Calu3 (cell line): ENCODE measurements around the gene SMS. TPM values are rescaled to one million over a fixed set of nuclear protein-coding genes. Genes with fewer than 3 reads are reported as not detected.

ENCODE experiments used
- BruUV-seq: library from RNA; stranded (reverse); fragments of 400-500 nt; replicated peaks from 2 replicates; lab custom pipeline; 2021; lab: Mats Ljungman, UMichigan
- CTCF ChIA-PET: fragments of 300-600 bp; sonication (Branson Sonifier 250); formaldehyde crosslinking; loops from one replicate; lab custom pipeline; 2022; ENCODE audit warnings: antibody characterized with exemption; lab: Charles Lee
- DNase-seq: peaks from one replicate; pipeline ENCODE4 v3.0.0; 2022
- H3K27ac Mint-ChIP-seq: one replicate; pipeline ENCODE4 v1.8.0; 2022; ENCODE audit warnings: mixed read lengths; ENCODE audit not compliant: unreplicated experiment
- H3K27me3 Mint-ChIP-seq: one replicate; pipeline ENCODE4 v1.8.0; 2022; ENCODE audit warnings: mixed read lengths; ENCODE audit not compliant: unreplicated experiment
- H3K36me3 Mint-ChIP-seq: one replicate; pipeline ENCODE4 v1.8.0; 2022; ENCODE audit warnings: mild to moderate bottlenecking, moderate library complexity, mixed read lengths; ENCODE audit not compliant: insufficient read depth, unreplicated experiment
- H3K4me1 Mint-ChIP-seq: one replicate; pipeline ENCODE4 v1.8.0; 2022; ENCODE audit warnings: mild to moderate bottlenecking, low read depth, mixed read lengths; ENCODE audit not compliant: unreplicated experiment
- H3K4me3 Mint-ChIP-seq: one replicate; pipeline ENCODE4 v1.8.0; 2022; ENCODE audit warnings: mild to moderate bottlenecking, low read depth, moderate library complexity, mixed read lengths; ENCODE audit not compliant: unreplicated experiment
- H3K9me3 Mint-ChIP-seq: one replicate; pipeline ENCODE4 v1.8.0; 2022; ENCODE audit warnings: low read depth, mixed read lengths; ENCODE audit not compliant: unreplicated experiment
- CTCF ChIP-seq: fragments of 200-600 bp; IDR thresholded peaks from one replicate; pipeline ENCODE4 v1.8.0; 2022; ENCODE audit warnings: antibody characterized with exemption; ENCODE audit not compliant: unreplicated experiment
- intact Hi-C: fragments of 100-400 bp; cut with micrococcal nuclease; formaldehyde crosslinking; loops from one replicate; pipeline ENCODE4 v1.10.0; 2022; ENCODE audit not compliant: unreplicated experiment
- total RNA-seq: library from RNA; stranded (reverse); gene quantifications from 2 replicates; pipeline ENCODE4 v1.2.3, GENCODE V29; 2022

SMS gene
- total RNA-seq, 1 experiment from 2014 or later: 225 TPM

GRCh38 chrX:21960569-21961541 is 20.3 kb downstream of the SMS start:
- CTCF ChIA-PET: interaction anchor here (0.5 kb wide), 2 partner anchors 11 to 1830 kb away, joined by 4 to 6 read pairs; no protein-coding TSS in a partner anchor
- peaks cover 21% of the 10 kb centered on the region for H3K36me3 Mint-ChIP-seq
- no TSS peak for BruUV-seq
- TF ChIP-seq CTCF: no peak
- no peaks in the 10 kb centered on the region for H3K27me3 Mint-ChIP-seq
- peak overlapping the region; percentile 90 for H3K27ac Mint-ChIP-seq
- intact Hi-C loops: no loop called here
- H3K9me3 Mint-ChIP-seq: no peaks in the 10 kb centered on the region
- H3K4me1 Mint-ChIP-seq: peaks cover 37% of the 10 kb centered on the region
- H3K4me3 Mint-ChIP-seq: peak overlapping the region; percentile 49
- no peak for DNase-seq

GRCh38 chrX:21962361-21962760 is 21.9 kb downstream of the SMS start:
- no peak overlapping the region for H3K4me3 Mint-ChIP-seq
- CTCF ChIA-PET: no interaction called here
- no peaks in the 10 kb centered on the region for H3K27me3 Mint-ChIP-seq
- intact Hi-C loops: no loop called here
- no peak overlapping the region for H3K27ac Mint-ChIP-seq
- peaks cover 21% of the 10 kb centered on the region for H3K36me3 Mint-ChIP-seq
- DNase-seq: no peak
- peaks cover 36% of the 10 kb centered on the region for H3K4me1 Mint-ChIP-seq
- BruUV-seq: no TSS peak
- no peaks in the 10 kb centered on the region for H3K9me3 Mint-ChIP-seq
- TF ChIP-seq CTCF: no peak

GRCh38 chrX:21963269-21963668 is 22.8 kb downstream of the SMS start:
- BruUV-seq: no TSS peak
- no peak overlapping the region for H3K27ac Mint-ChIP-seq
- CTCF ChIA-PET: interaction anchor here (0.5 kb wide), 1 partner anchor 10 kb away, joined by 4 read pairs; no protein-coding TSS in a partner anchor

More at GRCh38 chrX:21963269-21963668, 22.8 kb downstream of the SMS start:
- no peak overlapping the region for H3K4me3 Mint-ChIP-seq
- peaks cover 30% of the 10 kb centered on the region for H3K36me3 Mint-ChIP-seq
- intact Hi-C loops: no loop called here
- H3K4me1 Mint-ChIP-seq: peaks cover 36% of the 10 kb centered on the region
- no peaks in the 10 kb centered on the region for H3K9me3 Mint-ChIP-seq
- TF ChIP-seq CTCF: no peak
- no peaks in the 10 kb centered on the region for H3K27me3 Mint-ChIP-seq
- DNase-seq: no peak
